HG03439 (cell line): Measurements from ENCODE around the gene C4orf33.
"Not testable (repeated sequence)": the region's sequence is repeated elsewhere in the genome, so short reads cannot be mapped to it uniquely, and the experiment has no call there.

Source experiments
- ATAC-seq: cut with Tn5 transposase; IDR thresholded peaks from one replicate; pipeline ENCODE4 v1.9.1; 2021; ENCODE audit warnings: mild to moderate bottlenecking, moderate library complexity; ENCODE audit not compliant: unreplicated experiment

The C4orf33 gene, protein sequence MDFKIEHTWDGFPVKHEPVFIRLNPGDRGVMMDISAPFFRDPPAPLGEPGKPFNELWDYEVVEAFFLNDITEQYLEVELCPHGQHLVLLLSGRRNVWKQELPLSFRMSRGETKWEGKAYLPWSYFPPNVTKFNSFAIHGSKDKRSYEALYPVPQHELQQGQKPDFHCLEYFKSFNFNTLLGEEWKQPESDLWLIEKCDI

GRCh38 chr4:129095811-129096454 is at the start of gene C4orf33:
C4orf33 (plus strand) TSS chr4:129096152; CDS start chr4:129102611, 6,459 bp downstream.
- peak; percentile 47 for ATAC-seq

DNA sequence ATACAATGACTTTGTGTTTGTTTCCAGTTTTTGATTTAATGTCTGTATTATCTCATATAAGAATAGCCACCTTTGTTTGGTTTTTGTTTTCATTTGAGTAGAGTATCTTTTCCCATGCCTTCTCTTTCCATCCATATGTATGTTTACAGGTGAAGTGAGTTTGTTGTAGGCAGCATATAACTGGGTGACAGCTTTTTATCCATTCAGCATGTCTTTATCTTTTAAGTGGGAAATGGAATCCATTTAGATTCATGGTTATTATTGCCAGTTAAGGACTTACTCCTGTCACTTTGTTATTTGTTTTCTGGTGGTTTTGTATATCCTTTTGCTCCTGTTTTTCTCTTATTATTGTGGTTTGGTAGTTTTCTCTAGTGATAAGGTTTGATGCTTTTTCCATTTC is 36.9 kb upstream of the C4orf33 start:
- ATAC-seq: no peak

GRCh38 chr4:129062580-129062979 is 33.4 kb upstream of the C4orf33 start:
- ATAC-seq: no peak

DNA sequence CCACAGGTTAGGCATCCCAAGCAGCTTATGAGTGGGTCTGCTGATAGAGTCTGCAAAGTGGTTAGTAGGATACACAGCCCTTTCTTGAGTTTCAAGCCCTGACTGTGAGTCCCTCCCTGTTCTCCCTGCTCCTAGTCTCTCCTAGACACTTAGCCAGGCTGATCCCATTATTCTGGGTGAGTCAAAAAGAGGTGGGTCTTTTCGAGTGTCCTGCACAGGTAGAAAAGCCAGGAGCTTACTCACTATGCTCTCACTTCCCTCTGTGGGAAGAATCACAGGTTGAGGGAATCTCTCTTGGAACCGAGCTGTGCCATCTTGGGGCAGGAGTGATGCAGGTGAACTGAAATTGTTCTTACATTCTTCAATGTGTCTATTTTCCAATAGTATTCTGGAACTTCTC is 32.3 kb upstream of the C4orf33 start:
- no peak for ATAC-seq

GRCh38 chr4:129064717-129065116 is 31.2 kb upstream of the C4orf33 start:
- ATAC-seq: no peak

DNA sequence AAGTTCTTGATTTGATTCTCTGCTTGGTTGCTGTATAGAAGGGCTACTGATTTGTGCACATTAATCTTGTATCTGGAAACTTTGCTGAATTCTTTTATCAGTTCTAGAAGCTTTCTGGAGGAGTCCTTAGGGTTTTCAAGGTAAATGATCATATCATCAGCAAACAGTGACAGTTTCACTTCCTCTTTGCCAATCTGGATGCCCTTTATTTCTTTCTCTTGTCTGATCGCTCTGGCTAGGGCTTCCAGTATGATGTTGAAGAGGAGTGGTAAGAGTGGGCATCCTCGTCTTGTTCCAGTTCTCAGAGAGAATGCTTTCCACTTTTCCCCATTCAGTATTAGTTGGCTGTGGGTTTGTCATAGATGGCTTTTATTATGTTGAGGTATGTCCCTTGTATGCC is 26.4 kb upstream of the C4orf33 start:
- ATAC-seq: not testable (repeated sequence)

DNA sequence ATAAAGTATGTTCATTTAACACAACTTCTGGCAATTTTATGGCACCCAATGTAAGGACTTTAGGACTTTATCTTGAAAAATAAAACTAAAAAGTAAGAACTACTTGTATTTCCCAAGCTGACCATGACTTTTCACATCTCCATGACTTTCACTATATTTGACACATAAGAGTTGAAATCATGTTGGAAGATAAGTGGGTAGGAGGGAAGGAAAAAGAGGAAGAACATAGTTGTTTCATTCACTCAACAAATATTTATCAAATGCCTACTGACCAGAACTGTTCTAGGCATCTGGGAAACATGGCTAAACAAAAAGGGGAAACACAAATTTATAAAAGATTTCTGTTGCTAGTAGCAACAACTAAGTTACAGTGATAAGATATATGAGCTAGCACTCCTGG is 18.6 kb upstream of the C4orf33 start:
- ATAC-seq: no peak

DNA sequence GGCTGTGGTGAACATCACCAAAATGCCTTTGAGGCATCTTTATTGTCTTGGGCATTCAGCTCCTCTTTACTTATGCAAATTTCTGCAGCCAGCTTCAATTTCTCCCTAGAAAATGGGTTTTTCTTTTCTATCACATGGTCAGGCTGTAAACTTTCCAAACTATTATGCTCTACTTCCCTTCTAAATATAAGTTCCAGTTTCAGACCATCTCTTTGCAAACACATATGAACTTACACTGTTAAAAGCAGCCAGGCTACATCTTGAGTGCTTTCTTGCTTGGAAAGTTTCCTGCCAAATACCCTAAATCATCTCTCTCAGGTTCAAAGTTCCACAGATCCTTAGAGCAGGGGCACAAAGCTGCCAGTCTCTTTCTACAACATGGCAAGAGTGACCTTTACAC is 15.8 kb upstream of the C4orf33 start:
- no peak for ATAC-seq

DNA sequence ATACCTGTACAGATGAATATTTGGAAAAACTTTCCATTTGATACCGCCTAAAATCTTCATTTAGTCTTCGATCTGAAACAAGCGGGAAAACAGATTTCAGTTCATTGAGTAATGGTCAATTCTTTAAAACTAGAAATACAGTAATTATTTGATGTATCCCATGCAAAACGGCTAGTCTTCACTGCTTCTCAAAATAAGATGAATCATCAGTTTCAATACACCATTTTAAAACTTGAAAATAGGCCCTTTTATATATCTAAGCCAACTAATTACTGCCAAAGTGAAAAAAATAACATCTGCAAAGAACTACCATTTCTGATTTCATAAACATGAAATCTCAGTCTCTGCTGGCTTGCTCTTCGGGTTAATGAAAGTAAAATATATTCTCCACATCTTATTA is 13.7 kb upstream of the C4orf33 start:
- no peak for ATAC-seq

GRCh38 chr4:129085472-129085871 is 10.5 kb upstream of the C4orf33 start:
- no peak for ATAC-seq

DNA sequence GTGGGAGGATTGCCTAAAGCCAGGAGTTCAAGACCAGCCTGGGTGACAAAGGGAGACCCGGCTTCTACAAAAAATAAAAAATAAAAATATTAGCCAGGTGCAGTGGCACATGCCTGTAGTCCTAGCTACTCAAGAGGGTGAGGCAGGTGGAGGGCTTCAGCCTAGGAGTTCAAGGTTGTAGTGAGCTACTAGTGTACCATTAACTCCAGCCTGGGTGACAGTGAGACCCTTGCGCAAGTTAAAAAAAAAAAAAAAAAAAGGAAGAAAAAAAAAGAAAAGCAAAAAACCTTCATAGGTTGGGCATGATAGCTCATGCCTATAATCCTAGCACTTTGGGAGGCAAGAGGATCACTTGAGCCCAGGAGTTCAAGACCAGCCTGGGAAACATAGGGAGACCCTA is 8.4 kb upstream of the C4orf33 start:
- no peak for ATAC-seq

DNA sequence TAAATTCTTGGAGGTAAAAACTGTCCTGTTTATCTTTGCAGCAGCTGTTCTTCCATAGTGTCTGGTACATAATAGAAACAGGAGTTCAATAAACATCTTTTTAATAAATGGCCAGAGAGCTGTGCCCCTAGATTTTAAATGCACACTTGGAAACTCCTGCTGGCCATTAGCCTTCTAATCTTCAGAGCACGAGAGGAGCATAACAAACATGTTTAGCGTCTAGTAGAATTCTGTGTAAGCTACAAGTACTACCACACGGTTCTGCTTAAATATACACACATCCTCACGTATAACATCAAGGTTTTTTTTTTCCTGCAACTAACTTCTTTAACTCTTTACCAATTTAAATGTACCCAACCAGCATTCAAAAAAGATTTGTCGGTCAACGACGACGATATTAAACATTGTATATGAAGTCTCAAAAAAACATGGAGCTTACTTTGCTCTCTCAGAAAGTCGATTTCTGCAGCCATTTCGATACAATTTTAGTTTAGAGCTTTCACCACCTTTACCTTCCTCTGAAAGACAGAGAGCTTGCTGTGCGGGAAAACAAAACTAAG is 3.2 kb upstream of the C4orf33 start:
- ATAC-seq: no peak

- ATAC-seq: peak; percentile 95
Observed at GRCh38 chr4:129093191-129093920, 2.6 kb upstream of the C4orf33 start, which contains the start of gene SCLT1. SCLT1 (minus strand) TSS chr4:129093539; CDS start chr4:129093103, 436 bp downstream.

GRCh38 chr4:129094347-129094746 is 1.6 kb upstream of the C4orf33 start:
- no peak for ATAC-seq

DNA sequence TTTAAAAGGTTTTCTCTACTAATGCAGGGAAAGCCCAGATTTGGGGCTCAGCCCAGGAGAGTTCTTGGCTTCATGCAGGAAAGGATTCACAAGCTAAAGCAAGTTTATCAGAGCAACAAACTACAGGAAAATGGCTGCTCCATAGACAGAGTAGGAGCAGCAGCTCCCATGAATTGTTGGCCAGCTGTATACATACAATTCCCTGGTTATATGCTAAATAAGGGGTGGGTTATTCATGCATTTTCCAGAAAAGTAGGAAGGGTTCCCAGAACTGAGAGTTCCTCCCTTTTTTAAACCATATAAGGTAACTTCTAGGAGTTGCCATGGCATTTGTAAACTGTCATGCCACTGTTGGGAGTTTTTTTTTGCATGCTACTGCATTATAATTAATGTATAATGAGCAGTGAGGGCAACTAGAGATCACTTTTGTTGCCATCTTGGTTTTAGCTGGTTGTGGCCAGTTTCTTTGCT is 2.6 kb downstream of the C4orf33 start:
- no peak for ATAC-seq

- ATAC-seq: no peak
Observed at GRCh38 chr4:129109965-129110824, 14.2 kb downstream of the C4orf33 start.

DNA sequence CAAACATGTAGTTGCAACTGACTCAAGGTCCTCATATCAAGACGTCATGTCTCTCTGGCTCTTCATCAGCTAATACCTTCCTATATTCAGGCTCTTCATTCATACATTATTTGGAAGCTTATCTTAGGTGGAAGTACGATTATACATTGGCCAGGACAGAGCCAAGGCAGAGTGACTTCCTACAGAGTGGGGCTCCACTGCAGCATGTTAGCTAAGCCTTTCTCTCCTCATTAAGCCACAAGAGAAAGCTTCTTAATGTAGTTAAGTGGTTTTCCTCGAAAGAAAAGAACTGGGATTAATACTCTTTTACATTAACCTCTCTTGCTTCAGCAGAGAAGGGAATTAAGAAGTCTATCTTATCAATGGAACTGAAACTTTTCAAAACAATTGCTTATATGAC is 15.0 kb downstream of the C4orf33 start:
- ATAC-seq: no peak

GRCh38 chr4:129111919-129112318 is 16.0 kb downstream of the C4orf33 start:
- ATAC-seq: no peak

DNA sequence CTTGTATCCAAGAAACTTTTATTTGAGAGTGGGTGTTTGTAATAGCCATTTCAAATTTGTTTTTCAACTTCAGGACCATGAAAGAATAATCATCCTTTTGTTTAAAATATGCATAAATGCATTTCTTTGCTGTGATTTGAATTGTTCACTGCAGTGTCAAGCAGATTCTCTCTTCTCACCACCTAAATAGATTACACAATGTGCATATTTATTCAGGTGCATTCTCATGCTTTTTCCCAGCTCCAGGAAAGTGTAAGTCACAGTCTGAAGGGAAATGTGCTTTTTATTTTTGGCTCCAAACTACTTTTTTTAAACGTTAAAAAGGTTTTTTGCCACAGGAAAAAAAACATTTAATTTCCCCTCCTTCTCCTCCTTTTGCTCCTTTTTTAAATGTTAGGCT is 17.5 kb downstream of the C4orf33 start:
- ATAC-seq: no peak

DNA sequence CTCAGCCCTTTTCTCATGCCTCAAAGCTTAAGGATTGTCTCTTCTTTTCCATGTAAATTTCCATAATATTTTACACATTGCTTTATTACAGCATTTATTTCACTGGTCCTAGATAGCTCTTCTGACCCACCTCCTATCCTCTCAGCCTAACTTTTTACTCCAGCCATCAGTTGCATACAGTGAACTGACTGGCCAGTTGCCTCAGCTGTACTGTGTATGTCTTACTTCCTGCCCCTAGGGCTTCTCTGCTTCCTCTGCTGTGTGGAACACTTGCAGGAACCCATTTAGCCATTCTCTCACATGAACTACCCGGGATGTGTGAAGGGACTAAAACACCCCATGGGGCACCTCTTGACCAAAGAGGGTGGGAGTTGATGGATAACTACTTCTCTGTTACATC is 18.0 kb downstream of the C4orf33 start:
- no peak for ATAC-seq

DNA sequence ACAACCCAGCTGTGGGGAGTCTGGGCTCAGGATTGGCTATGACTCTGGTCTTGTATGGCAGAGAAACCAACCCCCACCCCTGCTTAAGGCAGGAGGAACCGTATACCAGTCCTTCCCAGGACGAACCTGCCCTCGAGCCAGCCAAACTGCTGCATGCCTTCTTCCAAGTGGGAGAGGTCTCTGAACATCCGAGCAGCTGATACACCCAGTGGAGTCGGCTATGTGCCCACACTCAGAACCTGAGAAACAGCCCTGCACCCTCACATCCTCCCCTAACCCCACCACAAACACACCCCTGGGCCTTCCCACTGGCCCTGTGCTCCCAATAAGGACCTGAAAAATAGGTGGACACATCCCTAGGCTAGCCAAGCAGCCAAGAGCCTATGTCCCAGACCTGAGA is 21.8 kb downstream of the C4orf33 start:
- ATAC-seq: no peak
